Keratinocyte (primary cell): ENCODE data around the gene PDF.
"Not testable (repeated sequence)": the region's sequence is repeated elsewhere in the genome, so short reads cannot be mapped to it uniquely, and the experiment has no call there.

Source experiments
- CTCF ChIP-seq, 3 experiments: IDR thresholded peaks in 1 of 3; conservative IDR thresholded peaks in 1 of 3; optimal IDR thresholded peaks in 1 of 3; 2 replicates in 2 of 3; 3 replicates in 1 of 3; pipeline versions ENCODE3 to v1.5.1; 2011; ENCODE audit warnings: low read length in 3 of 3, mild to moderate bottlenecking in 3 of 3, moderate library complexity in 2 of 3, control low read depth in 1 of 3, inconsistent platforms in 1 of 3; ENCODE audit not compliant: insufficient read depth in 2 of 3; ENCODE audit errors: extremely low read depth in 1 of 3
- EZH2 ChIP-seq: IDR thresholded peaks from one replicate; pipeline ENCODE4 v1.6.1; 2012; ENCODE audit warnings: inconsistent platforms, mild to moderate bottlenecking, low read length, moderate library complexity

DNA sequence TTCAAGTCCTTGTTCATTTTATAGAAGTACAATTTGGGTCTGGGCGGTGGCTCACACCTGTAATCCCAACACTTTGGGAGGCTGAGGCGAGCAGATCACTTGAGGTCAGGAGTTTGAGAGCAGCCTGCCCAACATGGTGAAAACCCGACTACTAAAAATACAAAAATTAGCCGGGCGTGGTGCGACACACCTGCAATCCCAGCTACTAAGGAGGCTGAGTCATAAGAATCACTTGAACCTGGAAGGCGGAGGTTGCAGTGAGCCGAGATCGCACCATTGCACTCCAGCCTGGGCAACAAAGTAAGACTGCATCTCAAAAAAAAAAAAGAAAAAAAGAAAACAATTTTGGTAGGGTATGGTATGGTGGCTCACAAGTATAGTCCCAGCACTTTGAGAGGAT lies 29.7 kb upstream of the PDF start:
- TF ChIP-seq EZH2; CTCF (optimal IDR thresholded peaks at IDR 0.05 in 1 of 3, IDR thresholded peaks at IDR 0.05 in 1 of 3, conservative IDR thresholded peaks at IDR 0.05 in 1 of 3; ENCODE audit: extremely low read depth in 1 of 3, insufficient read depth in 2 of 3, low read length in 3 of 3): not testable (repeated sequence)
